ENCODE measurements around the gene DDX4. TPM values are rescaled to one million over a fixed set of nuclear protein-coding genes. Genes with fewer than 3 reads are reported as not detected.
A peak's percentile ranks its signal among the peaks of the same experiment; 100 is the strongest.
"Not testable (repeated sequence)": the region's sequence is repeated elsewhere in the genome, so short reads cannot be mapped to it uniquely, and the experiment has no call there.

Gene DDX4
- total RNA-seq, 1 experiment from 2014 or later: not detected

GRCh38 chr5:55724281-55724680 lies 13.6 kb upstream of the DDX4 start:
- no peak for DNase-seq (ENCODE audit: low spot score)

- DNase-seq (ENCODE audit: low spot score): no peak
Observed at GRCh38 chr5:55731848-55732247, 6.0 kb upstream of the DDX4 start.

GRCh38 chr5:55732585-55732984 lies 5.3 kb upstream of the DDX4 start:
- DNase-seq (ENCODE audit: low spot score): no peak

- no peak for DNase-seq (ENCODE audit: low spot score)
Observed at GRCh38 chr5:55734658-55735057, 3.2 kb upstream of the DDX4 start.

GRCh38 chr5:55742778-55743177 lies 4.9 kb downstream of the DDX4 start:
- no peak for DNase-seq (ENCODE audit: low spot score)

- no peak for DNase-seq (ENCODE audit: low spot score)
Observed at GRCh38 chr5:55747778-55748318, 10.0 kb downstream of the DDX4 start.

GRCh38 chr5:55749387-55749786 lies 11.5 kb downstream of the DDX4 start:
- no peak for DNase-seq (ENCODE audit: low spot score)

- DNase-seq (ENCODE audit: low spot score): no peak
Observed at GRCh38 chr5:55750063-55750462, 12.2 kb downstream of the DDX4 start.

GRCh38 chr5:55750499-55750898 lies 12.6 kb downstream of the DDX4 start:
- no peak for DNase-seq (ENCODE audit: low spot score)

- DNase-seq (ENCODE audit: low spot score): no peak
Observed at GRCh38 chr5:55758231-55758630, 20.4 kb downstream of the DDX4 start.

- no peak for DNase-seq (ENCODE audit: low spot score)
Observed at GRCh38 chr5:55758714-55759113, 20.9 kb downstream of the DDX4 start.

- DNase-seq (ENCODE audit: low spot score): not testable (repeated sequence)
Observed at GRCh38 chr5:55761721-55762120, 23.9 kb downstream of the DDX4 start.

- DNase-seq (ENCODE audit: low spot score): no peak
Observed at GRCh38 chr5:55763746-55764420, 26.0 kb downstream of the DDX4 start.

- no peak for DNase-seq (ENCODE audit: low spot score)
Observed at GRCh38 chr5:55768279-55768678, 30.4 kb downstream of the DDX4 start.

- DNase-seq (ENCODE audit: low spot score): no peak
Observed at GRCh38 chr5:55771175-55771655, 33.4 kb downstream of the DDX4 start.

- peak; percentile 54 for DNase-seq (ENCODE audit: low spot score)
Observed at GRCh38 chr5:55773057-55773456, 35.2 kb downstream of the DDX4 start.

- DNase-seq (ENCODE audit: low spot score): no peak
Observed at GRCh38 chr5:55777332-55777731, 39.5 kb downstream of the DDX4 start.

GRCh38 chr5:55800924-55801323 lies 63.1 kb downstream of the DDX4 start:
- DNase-seq (ENCODE audit: low spot score): no peak

GRCh38 chr5:55808814-55809213 lies 71.0 kb downstream of the DDX4 start:
- DNase-seq (ENCODE audit: low spot score): not testable (repeated sequence)

- not testable (repeated sequence) for DNase-seq (ENCODE audit: low spot score)
Observed at GRCh38 chr5:55815939-55816338, 78.1 kb downstream of the DDX4 start.

GRCh38 chr5:55816342-55816741 lies 78.5 kb downstream of the DDX4 start:
- DNase-seq (ENCODE audit: low spot score): peak; percentile 78

GRCh38 chr5:55817030-55817429 lies 79.2 kb downstream of the DDX4 start:
- no peak for DNase-seq (ENCODE audit: low spot score)

- DNase-seq (ENCODE audit: low spot score): no peak
Observed at GRCh38 chr5:55820488-55820887, 82.6 kb downstream of the DDX4 start.
